GM19463 (cell line): ENCODE measurements around the gene COPA.
"Not testable (repeated sequence)": the region's sequence is repeated elsewhere in the genome, so short reads cannot be mapped to it uniquely, and the experiment has no call there.

ENCODE experiments used
- ATAC-seq: cut with Tn5 transposase; IDR thresholded peaks from one replicate; pipeline ENCODE4 v1.9.1; 2021; ENCODE audit warnings: mild to moderate bottlenecking, moderate library complexity; ENCODE audit not compliant: unreplicated experiment

The COPA gene

GRCh38 chr1:160328184-160328583, 14.9 kb downstream of the COPA start:
- no peak for ATAC-seq

GRCh38 chr1:160326418-160326817, 16.6 kb downstream of the COPA start:
- ATAC-seq = no peak

- ATAC-seq = no peak
Measured at GRCh38 chr1:160325252-160325651, 17.8 kb downstream of the COPA start.

- no peak for ATAC-seq
Measured at GRCh38 chr1:160322831-160323230, 20.2 kb downstream of the COPA start.

GRCh38 chr1:160315359-160315758, 27.7 kb downstream of the COPA start:
- no peak for ATAC-seq

GRCh38 chr1:160309571-160309970, 33.5 kb downstream of the COPA start:
- no peak for ATAC-seq

- no peak for ATAC-seq
Measured at GRCh38 chr1:160309185-160309557, 33.9 kb downstream of the COPA start.

- no peak for ATAC-seq
Measured at GRCh38 chr1:160308451-160309184, 34.4 kb downstream of the COPA start.

- ATAC-seq = no peak
Measured at GRCh38 chr1:160307118-160307791, 35.8 kb downstream of the COPA start.

GRCh38 chr1:160300173-160300572, 42.9 kb downstream of the COPA start:
- no peak for ATAC-seq

- no peak for ATAC-seq
Measured at GRCh38 chr1:160296036-160296435, 47.0 kb downstream of the COPA start.

GRCh38 chr1:160293020-160293968, 49.8 kb downstream of the COPA start:
- ATAC-seq = no peak

GRCh38 chr1:160291248-160292220, 51.5 kb downstream of the COPA start:
- peak; percentile 74 for ATAC-seq

GRCh38 chr1:160287769-160288168, 55.3 kb downstream of the COPA start:
- ATAC-seq = not testable (repeated sequence)

- ATAC-seq = no peak
Measured at GRCh38 chr1:160285506-160285905, 57.5 kb downstream of the COPA start.

GRCh38 chr1:160284782-160285344, 58.2 kb downstream of the COPA start, which contains the start of gene PEX19:
Gene PEX19, minus strand, starts transcription at chr1:160285133. Its CDS starts 9 bp downstream, at chr1:160285124.
- peak; percentile 98 for ATAC-seq

GRCh38 chr1:160284220-160284781, 58.7 kb downstream of the COPA start:
- ATAC-seq = peak; percentile 22

- no peak for ATAC-seq
Measured at GRCh38 chr1:160282807-160283206, 60.2 kb downstream of the COPA start.

GRCh38 chr1:160277987-160278386, 65.1 kb downstream of the COPA start:
- ATAC-seq = no peak
